ENCODE results near the gene MLKL.
"Not testable (repeated sequence)": the region's sequence is repeated elsewhere in the genome, so short reads cannot be mapped to it uniquely, and the experiment has no call there.

MLKL gene

GRCh38 chr16:74732707-74733350 is 32.2 kb upstream of the MLKL start:
- DNase-seq (ENCODE audit: low read depth), result no peak

GRCh38 chr16:74731853-74732477 is 31.3 kb upstream of the MLKL start:
- no peak for DNase-seq (ENCODE audit: low read depth)

GRCh38 chr16:74729783-74730683 is 29.4 kb upstream of the MLKL start:
- no peak for DNase-seq (ENCODE audit: low read depth)

GRCh38 chr16:74727903-74728302 is 27.2 kb upstream of the MLKL start:
- no peak for DNase-seq (ENCODE audit: low read depth)

- no peak for DNase-seq (ENCODE audit: low read depth)
Observed at GRCh38 chr16:74726716-74727115, 26.1 kb upstream of the MLKL start.

GRCh38 chr16:74725651-74726455 is 25.2 kb upstream of the MLKL start:
- no peak for DNase-seq (ENCODE audit: low read depth)

GRCh38 chr16:74724820-74725549 is 24.3 kb upstream of the MLKL start:
- no peak for DNase-seq (ENCODE audit: low read depth)

GRCh38 chr16:74723256-74723655 is 22.6 kb upstream of the MLKL start:
- DNase-seq (ENCODE audit: low read depth), result no peak

GRCh38 chr16:74722156-74722555 is 21.5 kb upstream of the MLKL start:
- DNase-seq (ENCODE audit: low read depth), result not testable (repeated sequence)

- no peak for DNase-seq (ENCODE audit: low read depth)
Observed at GRCh38 chr16:74721716-74722115, 21.1 kb upstream of the MLKL start.

GRCh38 chr16:74720579-74720978 is 19.9 kb upstream of the MLKL start:
- DNase-seq (ENCODE audit: low read depth), result no peak

GRCh38 chr16:74718741-74719610 is 18.3 kb upstream of the MLKL start:
- DNase-seq (ENCODE audit: low read depth), result no peak

GRCh38 chr16:74718140-74718539 is 17.5 kb upstream of the MLKL start:
- no peak for DNase-seq (ENCODE audit: low read depth)

- DNase-seq (ENCODE audit: low read depth), result no peak
Observed at GRCh38 chr16:74717367-74717766, 16.7 kb upstream of the MLKL start.

- no peak for DNase-seq (ENCODE audit: low read depth)
Observed at GRCh38 chr16:74716355-74716754, 15.7 kb upstream of the MLKL start.

GRCh38 chr16:74713876-74714275 is 13.2 kb upstream of the MLKL start:
- no peak for DNase-seq (ENCODE audit: low read depth)

GRCh38 chr16:74713325-74713724 is 12.7 kb upstream of the MLKL start:
- DNase-seq (ENCODE audit: low read depth), result no peak

- DNase-seq (ENCODE audit: low read depth), result no peak
Observed at GRCh38 chr16:74711938-74712337, 11.3 kb upstream of the MLKL start.

- DNase-seq (ENCODE audit: low read depth), result no peak
Observed at GRCh38 chr16:74710401-74710800, 9.7 kb upstream of the MLKL start.

GRCh38 chr16:74709441-74709877 is 8.8 kb upstream of the MLKL start:
- DNase-seq (ENCODE audit: low read depth), result peak; percentile 58

GRCh38 chr16:74700116-74700437 is 585 bp downstream of the MLKL start:
- no peak for DNase-seq (ENCODE audit: low read depth)
